Central memory CD4-positive, alpha-beta T cell (primary cell): ENCODE results near the gene NRCAM.

Source experiments
- DNase-seq: peaks from one replicate; pipeline ENCODE4 v3.0.0; 2022

Gene NRCAM

GRCh38 chr7:108423089-108423989 lies 32.9 kb downstream of the NRCAM start:
- DNase-seq, result no peak

- DNase-seq, result no peak
These were observed 34.4 kb downstream of the NRCAM start for GRCh38 chr7:108421720-108422331.

GRCh38 chr7:108419961-108420908 lies 36.0 kb downstream of the NRCAM start:
- DNase-seq, result no peak

- no peak for DNase-seq
These were observed 37.3 kb downstream of the NRCAM start for GRCh38 chr7:108418946-108419345.

GRCh38 chr7:108417926-108418325 lies 38.3 kb downstream of the NRCAM start:
- no peak for DNase-seq

GRCh38 chr7:108417144-108417543 lies 39.1 kb downstream of the NRCAM start:
- DNase-seq, result no peak

- DNase-seq, result no peak
These were observed 40.3 kb downstream of the NRCAM start for GRCh38 chr7:108415821-108416536.

- DNase-seq, result no peak
These were observed 41.2 kb downstream of the NRCAM start for GRCh38 chr7:108415084-108415483.

GRCh38 chr7:108413782-108414492 lies 42.3 kb downstream of the NRCAM start:
- DNase-seq, result no peak

- DNase-seq, result no peak
These were observed 42.9 kb downstream of the NRCAM start for GRCh38 chr7:108413337-108413736.

GRCh38 chr7:108409146-108409545 lies 47.1 kb downstream of the NRCAM start:
- DNase-seq, result no peak

GRCh38 chr7:108408296-108408991 lies 47.8 kb downstream of the NRCAM start:
- no peak for DNase-seq

- DNase-seq, result no peak
These were observed 48.6 kb downstream of the NRCAM start for GRCh38 chr7:108407676-108408075.

GRCh38 chr7:108406222-108406890 lies 49.9 kb downstream of the NRCAM start:
- no peak for DNase-seq

GRCh38 chr7:108404509-108405420 lies 51.5 kb downstream of the NRCAM start:
- no peak for DNase-seq

- DNase-seq, result no peak
These were observed 52.5 kb downstream of the NRCAM start for GRCh38 chr7:108403597-108404217.

GRCh38 chr7:108402865-108403264 lies 53.4 kb downstream of the NRCAM start:
- DNase-seq, result no peak

- DNase-seq, result no peak
These were observed 60.2 kb downstream of the NRCAM start for GRCh38 chr7:108396080-108396479.

- DNase-seq, result no peak
These were observed 60.8 kb downstream of the NRCAM start for GRCh38 chr7:108395426-108395825.
